Measurements from ENCODE around the gene GIT1.

DNA sequence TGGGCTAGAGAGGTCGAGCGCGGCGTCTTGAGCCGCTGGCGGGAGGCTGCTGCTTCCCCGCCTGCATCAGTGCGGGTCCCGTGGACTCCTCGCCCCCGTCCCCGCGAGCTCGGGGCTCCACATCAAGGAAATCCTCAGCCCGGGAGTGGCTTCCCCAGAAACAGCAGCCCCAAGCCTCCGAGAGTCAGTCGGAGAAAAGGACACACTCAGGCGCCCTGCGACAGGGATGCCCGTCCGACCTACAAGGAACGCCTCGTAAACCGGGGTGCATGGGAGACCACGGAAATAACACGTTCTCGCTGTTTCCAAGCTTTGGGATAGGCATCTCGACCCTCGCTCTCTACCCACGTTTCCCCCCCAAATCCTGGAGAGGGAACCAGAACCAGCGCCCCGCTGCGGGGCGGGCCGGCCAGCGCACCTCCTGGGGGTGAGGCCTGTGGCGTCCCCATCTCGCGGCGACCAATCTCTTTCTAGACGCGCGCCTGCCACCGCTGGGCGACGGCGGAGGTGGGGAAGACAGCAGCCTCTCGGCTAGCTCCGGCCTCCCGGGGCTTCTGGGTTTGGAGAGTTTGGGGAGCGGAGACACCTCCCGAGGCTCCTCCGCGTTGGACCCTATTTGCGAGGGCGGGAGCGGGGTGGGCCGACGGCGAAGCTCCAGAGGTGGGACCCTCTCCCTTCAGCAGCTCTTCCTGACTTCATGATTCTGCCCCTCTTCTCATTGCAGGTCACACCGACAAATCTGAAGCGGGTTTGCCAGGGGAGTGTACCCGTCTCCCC, 21.7 kb downstream of the GIT1 start:
- TF ChIP-seq, protein P1, sequence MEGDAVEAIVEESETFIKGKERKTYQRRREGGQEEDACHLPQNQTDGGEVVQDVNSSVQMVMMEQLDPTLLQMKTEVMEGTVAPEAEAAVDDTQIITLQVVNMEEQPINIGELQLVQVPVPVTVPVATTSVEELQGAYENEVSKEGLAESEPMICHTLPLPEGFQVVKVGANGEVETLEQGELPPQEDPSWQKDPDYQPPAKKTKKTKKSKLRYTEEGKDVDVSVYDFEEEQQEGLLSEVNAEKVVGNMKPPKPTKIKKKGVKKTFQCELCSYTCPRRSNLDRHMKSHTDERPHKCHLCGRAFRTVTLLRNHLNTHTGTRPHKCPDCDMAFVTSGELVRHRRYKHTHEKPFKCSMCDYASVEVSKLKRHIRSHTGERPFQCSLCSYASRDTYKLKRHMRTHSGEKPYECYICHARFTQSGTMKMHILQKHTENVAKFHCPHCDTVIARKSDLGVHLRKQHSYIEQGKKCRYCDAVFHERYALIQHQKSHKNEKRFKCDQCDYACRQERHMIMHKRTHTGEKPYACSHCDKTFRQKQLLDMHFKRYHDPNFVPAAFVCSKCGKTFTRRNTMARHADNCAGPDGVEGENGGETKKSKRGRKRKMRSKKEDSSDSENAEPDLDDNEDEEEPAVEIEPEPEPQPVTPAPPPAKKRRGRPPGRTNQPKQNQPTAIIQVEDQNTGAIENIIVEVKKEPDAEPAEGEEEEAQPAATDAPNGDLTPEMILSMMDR (conservative IDR thresholded peaks at IDR 0.05 in 1 of 2, IDR thresholded peaks at IDR 0.05 in 1 of 2; ENCODE audit: low read depth in 1 of 2, low read length in 2 of 2), result peak in 1 of 2 donors; percentile 22
- TF ChIP-seq EZH2 (IDR thresholded peaks at IDR 0.05; ENCODE audit: low read length, missing control alignments), result no peak

Measured in fibroblast of lung (primary cell).